Thoracic aorta (tissue), 2 donors: ENCODE results near the gene MINDY4. TPM values are rescaled to one million over a fixed set of nuclear protein-coding genes. Genes with fewer than 3 reads are reported as not detected.
A peak's percentile ranks its signal among the peaks of the same experiment; 100 is the strongest.

Experiments
- ATAC-seq: fragments of 150-250 bp; one replicate; pipeline ENCODE4 v1.8.0; 2017; ENCODE audit warnings: low read depth; ENCODE audit not compliant: insufficient number of reproducible peaks, low FRiP score
- DNase-seq: peaks from one replicate; pipeline ENCODE4 v3.0.0-alpha.2; 2020; ENCODE audit warnings: low spot score
- H3K27ac ChIP-seq, 2 donors: fragments of 200-600 bp; sonication (generic); 1 replicate in 1 of 2; 2 replicates in 1 of 2; pipeline ENCODE4 v1.5.1; 2016; ENCODE audit warnings: mild to moderate bottlenecking in 2 of 2, moderate library complexity in 2 of 2
- H3K27me3 ChIP-seq: fragments of 200-600 bp; sonication (generic); replicated peaks from 2 replicates; pipeline ENCODE4 v1.6.0; 2016; ENCODE audit warnings: mild to moderate bottlenecking; ENCODE audit not compliant: insufficient read depth
- H3K36me3 ChIP-seq: fragments of 200-600 bp; sonication (generic); one replicate; pipeline ENCODE4 v1.5.1; 2016
- H3K4me1 ChIP-seq, 2 donors: fragments of 200-600 bp; sonication (generic); 1 replicate in 1 of 2; 2 replicates in 1 of 2; pipeline versions ENCODE4 v1.5.1 to v1.6.0; 2016; ENCODE audit warnings: low read depth in 2 of 2, mild to moderate bottlenecking in 1 of 2; ENCODE audit not compliant: control insufficient read depth in 1 of 2
- H3K4me3 ChIP-seq: fragments of 200-600 bp; sonication (generic); 2 replicates; pipeline ENCODE4 v1.5.1; 2016; ENCODE audit warnings: mild to moderate bottlenecking
- H3K9me3 ChIP-seq: fragments of 200-600 bp; sonication (generic); 2 replicates; pipeline ENCODE4 v1.5.1; 2016
- total RNA-seq, 2 donors: library from RNA; depleted of rRNA; stranded (reverse); fragments of >200 nt; gene quantifications; one replicate each; pipeline versions ENCODE4 v1.1.0 to v1.2.3, GENCODE V29; 2016
- TF ChIP-seq, protein P1 (sequence below): fragments of 200-600 bp; sonication (generic); IDR thresholded peaks from one replicate; pipeline ENCODE4 v1.5.1; 2019; ENCODE audit warnings: antibody characterized with exemption

Gene MINDY4
- total RNA-seq, 2 donors from 2014 or later = 32.0 to 44.0 TPM

DNA sequence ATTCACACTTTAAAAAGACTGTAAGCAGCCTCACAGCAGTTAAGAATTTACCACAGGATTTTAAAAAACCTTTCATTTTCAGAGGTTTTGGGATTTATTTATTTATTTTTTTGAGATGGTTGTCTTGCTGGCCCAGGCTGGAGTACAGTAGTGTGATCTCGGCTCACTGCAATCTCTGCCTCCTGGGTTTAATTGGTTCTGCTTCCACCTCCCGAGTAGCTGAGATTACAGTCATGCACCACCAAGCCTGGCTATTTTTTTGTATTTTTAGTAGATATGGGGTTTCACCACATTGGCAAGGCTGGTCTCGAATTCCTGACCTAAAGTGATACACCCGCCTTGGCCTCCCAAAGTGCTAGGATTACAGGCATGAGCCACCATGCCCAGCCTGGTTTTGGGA is 19.1 kb downstream of the MINDY4 start:
- no peak for DNase-seq
- H3K4me3 ChIP-seq = no peak overlapping the region
- TF ChIP-seq, protein P1, sequence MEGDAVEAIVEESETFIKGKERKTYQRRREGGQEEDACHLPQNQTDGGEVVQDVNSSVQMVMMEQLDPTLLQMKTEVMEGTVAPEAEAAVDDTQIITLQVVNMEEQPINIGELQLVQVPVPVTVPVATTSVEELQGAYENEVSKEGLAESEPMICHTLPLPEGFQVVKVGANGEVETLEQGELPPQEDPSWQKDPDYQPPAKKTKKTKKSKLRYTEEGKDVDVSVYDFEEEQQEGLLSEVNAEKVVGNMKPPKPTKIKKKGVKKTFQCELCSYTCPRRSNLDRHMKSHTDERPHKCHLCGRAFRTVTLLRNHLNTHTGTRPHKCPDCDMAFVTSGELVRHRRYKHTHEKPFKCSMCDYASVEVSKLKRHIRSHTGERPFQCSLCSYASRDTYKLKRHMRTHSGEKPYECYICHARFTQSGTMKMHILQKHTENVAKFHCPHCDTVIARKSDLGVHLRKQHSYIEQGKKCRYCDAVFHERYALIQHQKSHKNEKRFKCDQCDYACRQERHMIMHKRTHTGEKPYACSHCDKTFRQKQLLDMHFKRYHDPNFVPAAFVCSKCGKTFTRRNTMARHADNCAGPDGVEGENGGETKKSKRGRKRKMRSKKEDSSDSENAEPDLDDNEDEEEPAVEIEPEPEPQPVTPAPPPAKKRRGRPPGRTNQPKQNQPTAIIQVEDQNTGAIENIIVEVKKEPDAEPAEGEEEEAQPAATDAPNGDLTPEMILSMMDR = no peak
- no peaks in the 10 kb centered on the region for H3K27me3 ChIP-seq
- H3K4me1 ChIP-seq = peaks cover 18 to 28% of the 10 kb centered on the region in 2 donors
- H3K36me3 ChIP-seq = peaks cover 12% of the 10 kb centered on the region
- H3K9me3 ChIP-seq = no peaks in the 10 kb centered on the region
- ATAC-seq = no peak
- peak overlapping the region; percentile 84 to 89 for H3K27ac ChIP-seq

DNA sequence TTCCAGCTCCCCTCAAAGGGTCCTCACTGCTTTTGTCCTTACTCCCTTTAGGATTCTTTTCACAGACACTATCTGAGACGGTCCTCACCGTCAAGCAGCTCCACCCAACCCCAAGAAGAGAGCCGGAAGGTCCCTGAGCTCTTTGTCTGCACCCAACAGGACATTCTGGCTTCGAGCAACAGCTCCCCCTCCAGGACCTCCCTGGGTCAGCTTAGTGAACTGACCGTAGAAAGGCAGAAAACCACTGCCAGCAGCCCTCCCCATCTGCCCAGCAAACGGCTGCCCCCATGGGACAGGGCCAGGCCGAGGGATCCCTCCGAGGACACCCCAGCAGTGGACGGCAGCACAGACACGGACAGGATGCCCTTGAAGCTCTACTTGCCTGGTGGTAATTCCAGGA is 19.9 kb downstream of the MINDY4 start:
- no peaks in the 10 kb centered on the region for H3K9me3 ChIP-seq
- H3K36me3 ChIP-seq = peaks cover 5% of the 10 kb centered on the region
- ATAC-seq = no peak
- H3K27me3 ChIP-seq = no peaks in the 10 kb centered on the region
- H3K4me3 ChIP-seq = no peak overlapping the region
- no peak for DNase-seq
- H3K27ac ChIP-seq = peak overlapping the region; percentile 84 to 89
- H3K4me1 ChIP-seq = peaks cover 19 to 33% of the 10 kb centered on the region in 2 donors
- TF ChIP-seq, protein P1 = no peak

DNA sequence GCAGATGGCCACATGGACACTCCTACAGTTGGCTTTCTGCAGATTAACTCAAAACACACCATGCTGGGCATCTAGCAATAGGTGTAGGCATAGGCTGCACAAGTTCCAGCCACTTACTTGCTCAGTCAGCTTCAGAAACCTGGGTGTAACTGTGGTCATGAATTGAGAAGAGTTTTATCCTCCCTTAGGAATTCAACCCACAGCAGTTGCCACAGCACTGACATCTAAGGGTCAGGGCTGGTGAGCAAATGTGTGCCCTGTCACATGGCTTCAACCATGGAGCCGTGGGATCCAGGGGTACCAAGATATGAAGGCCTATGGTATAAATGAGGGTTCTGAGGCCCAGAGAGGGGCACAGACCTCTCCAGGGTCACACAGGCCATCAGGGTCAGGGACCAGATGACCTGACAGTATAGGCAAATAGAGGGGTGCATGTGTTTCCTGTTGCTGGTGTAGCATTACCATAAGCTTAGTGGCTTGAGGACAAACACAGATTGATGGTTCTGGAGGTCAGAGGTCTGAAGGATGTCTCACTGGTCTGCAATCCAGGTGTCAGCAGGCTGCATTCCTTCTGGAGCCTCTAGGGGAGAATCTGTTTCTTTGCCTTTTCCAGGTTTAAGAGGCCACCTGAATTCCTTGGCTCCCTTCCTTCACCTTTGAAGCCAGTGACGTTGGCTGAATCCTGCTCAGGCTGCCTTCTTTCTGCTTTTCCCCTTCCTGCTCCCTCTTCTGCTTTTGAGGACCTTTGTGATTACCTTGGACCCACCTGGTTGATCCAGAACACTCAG is 24.1 kb downstream of the MINDY4 start:
- no peak for DNase-seq
- Histone ChIP-seq H3K4me1 (peaks cover 27 to 45% of the 10 kb centered on the region in 2 donors), H3K4me3 (no peak overlapping the region), H3K27ac (peak overlapping the region; percentile 20 to 61), H3K9me3 (no peaks in the 10 kb centered on the region), H3K27me3 (no peaks in the 10 kb centered on the region), H3K36me3 (peaks cover 4% of the 10 kb centered on the region)
- ATAC-seq = no peak
- TF ChIP-seq, protein P1 = no peak

DNA sequence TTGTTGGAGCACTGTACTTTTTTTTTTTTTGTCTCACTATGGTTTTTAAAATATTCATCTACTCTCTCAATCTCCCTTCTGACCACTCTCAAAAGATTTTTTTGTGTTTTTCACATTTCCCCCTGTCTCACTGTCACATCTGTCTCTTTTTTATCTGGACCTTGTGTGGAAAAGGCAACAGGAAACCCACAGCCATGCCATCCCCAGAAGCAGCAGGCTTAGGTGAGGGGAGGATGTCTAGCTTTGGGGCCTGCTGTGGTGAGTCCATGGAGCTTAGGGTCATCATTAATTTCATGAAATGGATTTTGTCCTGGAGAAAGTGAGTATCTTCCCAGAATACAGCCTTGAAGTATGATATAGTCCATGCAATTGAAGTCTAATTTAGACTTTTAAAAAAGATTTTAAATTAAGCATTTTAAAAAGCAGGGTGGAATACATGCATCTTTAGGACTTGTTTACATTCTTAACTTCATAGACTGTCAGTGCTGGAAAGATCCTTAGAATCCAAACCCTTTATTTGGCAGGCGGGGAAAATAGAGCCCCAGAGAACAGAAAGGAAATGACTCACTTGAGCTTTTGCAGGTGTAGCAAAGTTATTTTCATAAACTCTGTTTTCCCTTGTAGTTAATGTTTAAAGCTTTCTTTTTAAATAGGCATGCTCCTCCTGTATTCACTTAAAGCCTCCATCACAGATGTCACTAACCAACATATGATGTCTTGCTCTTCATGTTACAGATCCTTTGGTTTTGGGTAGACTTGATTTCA is 25.1 kb downstream of the MINDY4 start:
- no peak for DNase-seq
- no peaks in the 10 kb centered on the region for H3K9me3 ChIP-seq
- TF ChIP-seq, protein P1 = no peak
- no peak overlapping the region for H3K4me3 ChIP-seq
- ATAC-seq = no peak
- H3K36me3 ChIP-seq = peaks cover 2% of the 10 kb centered on the region
- no peaks in the 10 kb centered on the region for H3K27me3 ChIP-seq
- peaks cover 31 to 51% of the 10 kb centered on the region in 2 donors for H3K4me1 ChIP-seq
- H3K27ac ChIP-seq = peak overlapping the region; percentile 20 to 61
